HEK293T (cell line): ENCODE data around the gene GINS1.

ENCODE experiments used
- BHLHE40 ChIP-seq: fragments of 450-650 bp; IDR thresholded peaks from 2 replicates; pipeline ENCODE4 v1.6.1; 2016; ENCODE audit warnings: mild to moderate bottlenecking, moderate library complexity, borderline replicate concordance
- CTBP1 ChIP-seq: fragments of 450-650 bp; IDR thresholded peaks from 2 replicates; pipeline ENCODE4 v1.6.1; 2016; ENCODE audit warnings: borderline replicate concordance
- ELF4 ChIP-seq: fragments of 450-650 bp; IDR thresholded peaks from 2 replicates; pipeline ENCODE4 v1.6.1; 2017; ENCODE audit warnings: antibody characterized with exemption
- FOXK2 ChIP-seq: fragments of 450-650 bp; IDR thresholded peaks from 2 replicates; pipeline ENCODE4 v1.6.1; 2016; ENCODE audit warnings: mild to moderate bottlenecking
- FOXM1 ChIP-seq: fragments of 450-650 bp; IDR thresholded peaks from 2 replicates; pipeline ENCODE4 v1.6.1; 2017; ENCODE audit warnings: mild to moderate bottlenecking, borderline replicate concordance
- HDGF ChIP-seq: fragments of 450-650 bp; IDR thresholded peaks from 2 replicates; pipeline ENCODE4 v1.6.1; 2017; ENCODE audit warnings: antibody characterized with exemption, borderline replicate concordance
- L3MBTL2 ChIP-seq: fragments of 450-650 bp; conservative IDR thresholded peaks from 2 replicates; pipeline ENCODE4 v1.6.1; 2016; ENCODE audit warnings: mild to moderate bottlenecking
- LEF1 ChIP-seq: fragments of 450-650 bp; IDR thresholded peaks from 2 replicates; pipeline ENCODE4 v1.6.1; 2017; ENCODE audit warnings: mild to moderate bottlenecking, borderline replicate concordance
- NFRKB ChIP-seq: fragments of 450-650 bp; IDR thresholded peaks from 2 replicates; pipeline ENCODE4 v1.6.1; 2016; ENCODE audit warnings: mild to moderate bottlenecking, moderate library complexity
- SP1 ChIP-seq: fragments of 450-650 bp; IDR thresholded peaks from 2 replicates; pipeline ENCODE4 v1.6.1; 2017
- SUZ12 ChIP-seq: fragments of 450-650 bp; IDR thresholded peaks from 2 replicates; pipeline ENCODE4 v1.6.1; 2016; ENCODE audit warnings: mild to moderate bottlenecking
- TARDBP ChIP-seq: fragments of 450-650 bp; IDR thresholded peaks from 2 replicates; pipeline ENCODE4 v1.6.1; 2016
- ZNF384 ChIP-seq: fragments of 450-650 bp; IDR thresholded peaks from 2 replicates; pipeline ENCODE4 v1.6.1; 2016
- TF ChIP-seq, protein P1 (sequence below): fragments of 450-650 bp; IDR thresholded peaks from 2 replicates; pipeline ENCODE4 v1.6.1; 2016

DNA sequence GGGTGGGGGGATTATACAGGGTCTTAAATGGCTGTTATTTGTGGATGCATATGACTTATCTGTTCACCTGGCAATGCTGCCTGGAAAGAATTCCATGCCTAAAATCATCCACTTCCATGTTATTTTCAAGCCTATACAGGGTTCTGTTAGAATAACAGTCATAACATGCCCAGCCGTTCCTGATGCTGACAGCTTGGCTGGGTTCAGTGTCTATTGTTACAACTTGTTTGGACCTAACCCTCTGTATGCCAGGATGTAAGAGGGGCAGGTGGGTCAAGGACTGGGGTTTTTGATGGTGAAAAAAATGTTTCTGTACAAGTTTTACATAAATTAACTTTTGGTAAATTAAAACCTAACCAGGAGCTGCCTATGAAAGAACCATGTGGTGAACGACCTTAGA lies 79.8 kb downstream of the GINS1 start:
- TF ChIP-seq HDGF (no peak), TARDBP (no peak), BHLHE40 (no peak), SP1 (no peak), ELF4 (no peak), NFRKB (no peak), L3MBTL2 (no peak), FOXM1 (no peak), SUZ12 (no peak), ZNF384 (no peak), FOXK2 (no peak), LEF1 (no peak), CTBP1 (no peak)
- TF ChIP-seq, protein P1, sequence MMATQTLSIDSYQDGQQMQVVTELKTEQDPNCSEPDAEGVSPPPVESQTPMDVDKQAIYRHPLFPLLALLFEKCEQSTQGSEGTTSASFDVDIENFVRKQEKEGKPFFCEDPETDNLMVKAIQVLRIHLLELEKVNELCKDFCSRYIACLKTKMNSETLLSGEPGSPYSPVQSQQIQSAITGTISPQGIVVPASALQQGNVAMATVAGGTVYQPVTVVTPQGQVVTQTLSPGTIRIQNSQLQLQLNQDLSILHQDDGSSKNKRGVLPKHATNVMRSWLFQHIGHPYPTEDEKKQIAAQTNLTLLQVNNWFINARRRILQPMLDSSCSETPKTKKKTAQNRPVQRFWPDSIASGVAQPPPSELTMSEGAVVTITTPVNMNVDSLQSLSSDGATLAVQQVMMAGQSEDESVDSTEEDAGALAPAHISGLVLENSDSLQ, result no peak
